PC-9 (cell line): ENCODE measurements around the gene TMEM271.

Experiments
- EZH2 ChIP-seq: fragments of 200-600 bp; sonication (generic); IDR thresholded peaks from 2 replicates; pipeline ENCODE4 v1.8.0; 2017; ENCODE audit warnings: antibody characterized with exemption, low read depth
- TF ChIP-seq, protein P1 (sequence below): fragments of 200-600 bp; sonication (generic); conservative IDR thresholded peaks from 2 replicates; pipeline ENCODE4 v1.6.1; 2017; ENCODE audit warnings: mixed run types, antibody characterized with exemption, mild to moderate bottlenecking, moderate library complexity

DNA sequence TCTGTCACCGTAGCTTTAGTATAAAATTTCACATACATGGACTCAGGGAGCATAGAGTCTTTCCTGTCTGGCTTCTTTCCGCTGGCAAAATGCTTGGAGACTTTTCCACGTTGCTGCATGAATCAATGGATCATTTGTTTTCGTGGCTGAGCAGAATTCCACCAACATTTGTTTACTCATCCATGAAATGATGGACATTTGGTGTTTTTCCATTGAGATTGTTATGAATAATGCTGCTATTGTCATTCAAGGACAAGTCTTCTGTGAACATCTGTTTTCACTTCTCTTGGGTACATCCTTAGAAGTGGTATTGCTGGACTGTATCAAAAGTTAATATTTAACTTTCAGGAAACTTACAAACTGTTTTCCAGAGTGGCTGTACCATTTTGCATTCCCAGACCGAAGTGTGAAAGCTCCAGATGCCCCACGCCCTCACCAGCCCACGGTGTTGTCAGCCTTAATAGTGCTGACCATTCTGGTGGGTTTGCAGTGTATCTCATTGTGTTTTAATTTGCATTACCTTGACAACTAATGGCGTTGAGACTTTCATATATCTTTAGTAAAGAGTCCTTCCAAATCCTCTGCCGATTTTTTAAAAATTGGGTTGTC, 5.8 kb upstream of the TMEM271 start:
- TF ChIP-seq, protein P1, sequence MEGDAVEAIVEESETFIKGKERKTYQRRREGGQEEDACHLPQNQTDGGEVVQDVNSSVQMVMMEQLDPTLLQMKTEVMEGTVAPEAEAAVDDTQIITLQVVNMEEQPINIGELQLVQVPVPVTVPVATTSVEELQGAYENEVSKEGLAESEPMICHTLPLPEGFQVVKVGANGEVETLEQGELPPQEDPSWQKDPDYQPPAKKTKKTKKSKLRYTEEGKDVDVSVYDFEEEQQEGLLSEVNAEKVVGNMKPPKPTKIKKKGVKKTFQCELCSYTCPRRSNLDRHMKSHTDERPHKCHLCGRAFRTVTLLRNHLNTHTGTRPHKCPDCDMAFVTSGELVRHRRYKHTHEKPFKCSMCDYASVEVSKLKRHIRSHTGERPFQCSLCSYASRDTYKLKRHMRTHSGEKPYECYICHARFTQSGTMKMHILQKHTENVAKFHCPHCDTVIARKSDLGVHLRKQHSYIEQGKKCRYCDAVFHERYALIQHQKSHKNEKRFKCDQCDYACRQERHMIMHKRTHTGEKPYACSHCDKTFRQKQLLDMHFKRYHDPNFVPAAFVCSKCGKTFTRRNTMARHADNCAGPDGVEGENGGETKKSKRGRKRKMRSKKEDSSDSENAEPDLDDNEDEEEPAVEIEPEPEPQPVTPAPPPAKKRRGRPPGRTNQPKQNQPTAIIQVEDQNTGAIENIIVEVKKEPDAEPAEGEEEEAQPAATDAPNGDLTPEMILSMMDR: no peak
- TF ChIP-seq EZH2: no peak
